Measurements from ENCODE around the gene NGFR.

NGFR gene

DNA sequence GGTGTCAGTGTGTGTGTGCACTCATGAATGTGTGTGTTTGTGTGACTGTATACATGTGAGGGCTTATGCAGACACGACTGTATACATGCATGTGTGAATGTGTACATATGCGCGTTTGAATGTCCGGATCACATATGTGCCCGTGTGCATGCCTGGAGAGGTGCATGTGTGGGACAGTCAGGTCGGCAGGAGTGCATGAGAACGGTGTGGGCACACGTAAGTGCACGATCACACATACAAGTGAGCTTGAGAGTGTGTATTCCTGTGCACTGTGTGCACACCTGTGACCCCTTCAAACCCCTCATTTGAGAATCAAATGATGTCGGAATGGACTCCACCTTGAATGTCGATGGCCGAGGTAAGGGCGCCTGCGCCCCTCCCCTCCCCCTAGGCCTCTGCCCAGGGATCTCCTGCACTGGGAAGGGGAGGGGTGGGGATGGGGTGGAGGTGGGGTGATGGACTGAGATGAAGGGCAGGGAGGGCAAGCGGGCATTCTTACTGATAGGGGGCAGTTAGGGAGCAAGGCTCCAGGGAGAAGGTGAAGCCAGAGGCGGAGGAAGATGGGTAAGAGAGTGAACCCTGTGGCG, 601 bp upstream of the NGFR start:
- no peak overlapping the region for H3K27ac ChIP-seq (ENCODE audit: poor library complexity, severe bottlenecking)
- no peak for TF ChIP-seq CTCF (IDR thresholded peaks at IDR 0.05; ENCODE audit: poor library complexity, severe bottlenecking)
- no peaks in the 10 kb centered on the region for H3K36me3 ChIP-seq (ENCODE audit: low read depth)
- no peaks in the 10 kb centered on the region for H3K4me1 ChIP-seq (ENCODE audit: insufficient read depth, poor library complexity, severe bottlenecking)
- no peak for DNase-seq (ENCODE audit: low spot score)
- no peak for ATAC-seq (ENCODE audit: low read depth)
- H3K9me3 ChIP-seq (ENCODE audit: severe bottlenecking) = no peaks in the 10 kb centered on the region
- H3K27me3 ChIP-seq (ENCODE audit: insufficient read depth, poor library complexity, severe bottlenecking) = peaks cover 24% of the 10 kb centered on the region
- H3K4me3 ChIP-seq (ENCODE audit: severe bottlenecking) = peak overlapping the region; percentile 60

GRCh38 chr17:49495842-49496182, 719 bp downstream of the NGFR start:
- Histone ChIP-seq H3K27ac (ENCODE audit: poor library complexity, severe bottlenecking) (no peak overlapping the region), H3K36me3 (ENCODE audit: low read depth) (no peaks in the 10 kb centered on the region), H3K4me1 (ENCODE audit: insufficient read depth, poor library complexity, severe bottlenecking) (no peaks in the 10 kb centered on the region), H3K4me3 (ENCODE audit: severe bottlenecking) (peak overlapping the region; percentile 60), H3K27me3 (ENCODE audit: insufficient read depth, poor library complexity, severe bottlenecking) (peaks cover 24% of the 10 kb centered on the region), H3K9me3 (ENCODE audit: severe bottlenecking) (no peaks in the 10 kb centered on the region)
- no peak for TF ChIP-seq CTCF (IDR thresholded peaks at IDR 0.05; ENCODE audit: poor library complexity, severe bottlenecking)
- DNase-seq (ENCODE audit: low spot score) = no peak
- no peak; the same call in 2 of the 3 replicates for ATAC-seq (ENCODE audit: low read depth)

DNA sequence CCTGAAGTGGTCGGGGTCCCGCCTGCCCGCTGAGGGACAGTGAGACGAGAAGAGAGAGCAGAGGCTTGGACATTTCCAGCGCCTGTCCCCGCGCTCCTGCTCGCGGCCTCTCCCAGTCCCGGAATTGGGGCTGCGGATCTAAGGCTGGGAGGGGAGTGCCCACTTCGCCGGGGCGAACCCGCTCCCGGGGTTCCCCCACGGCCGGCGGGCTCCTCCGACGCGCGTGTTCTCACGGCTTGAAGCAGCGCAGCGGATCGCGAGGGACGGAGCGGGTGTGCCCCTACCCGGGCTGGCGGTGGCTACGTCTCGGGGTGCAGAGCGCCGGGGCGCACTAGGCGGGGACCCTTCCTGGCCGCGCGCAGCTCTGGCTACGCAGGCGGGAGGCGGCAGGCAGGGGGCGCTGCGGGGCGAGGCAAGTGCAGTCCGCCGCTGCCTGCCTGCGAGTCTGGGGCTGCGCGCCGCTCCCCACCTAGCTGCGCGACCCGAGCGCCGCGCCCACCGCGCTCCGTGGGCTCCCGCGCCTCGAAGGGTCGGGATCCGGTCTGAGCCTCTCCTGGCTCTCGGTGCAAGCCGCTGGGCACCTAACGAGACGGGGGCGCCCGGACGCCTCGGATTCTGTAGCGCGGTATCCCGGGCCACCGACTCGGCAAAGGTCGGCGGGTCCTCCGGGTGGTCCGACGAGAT, 1.2 kb downstream of the NGFR start:
- TF ChIP-seq CTCF (IDR thresholded peaks at IDR 0.05; ENCODE audit: poor library complexity, severe bottlenecking) = peak; percentile 91
- DNase-seq (ENCODE audit: low spot score) (no peak), ATAC-seq (ENCODE audit: low read depth) (peak; percentile 74)
- peaks cover 4% of the 10 kb centered on the region for H3K4me1 ChIP-seq (ENCODE audit: insufficient read depth, poor library complexity, severe bottlenecking)
- no peak overlapping the region for H3K27ac ChIP-seq (ENCODE audit: poor library complexity, severe bottlenecking)
- H3K4me3 ChIP-seq (ENCODE audit: severe bottlenecking) = peak overlapping the region; percentile 60
- peaks cover 24% of the 10 kb centered on the region for H3K27me3 ChIP-seq (ENCODE audit: insufficient read depth, poor library complexity, severe bottlenecking)
- H3K36me3 ChIP-seq (ENCODE audit: low read depth) = no peaks in the 10 kb centered on the region
- H3K9me3 ChIP-seq (ENCODE audit: severe bottlenecking) = no peaks in the 10 kb centered on the region

GRCh38 chr17:49496867-49497147, 1.7 kb downstream of the NGFR start:
- Histone ChIP-seq H3K27me3 (ENCODE audit: insufficient read depth, poor library complexity, severe bottlenecking) (peaks cover 24% of the 10 kb centered on the region), H3K36me3 (ENCODE audit: low read depth) (no peaks in the 10 kb centered on the region), H3K27ac (ENCODE audit: poor library complexity, severe bottlenecking) (no peak overlapping the region), H3K4me1 (ENCODE audit: insufficient read depth, poor library complexity, severe bottlenecking) (peaks cover 9% of the 10 kb centered on the region), H3K9me3 (ENCODE audit: severe bottlenecking) (no peaks in the 10 kb centered on the region), H3K4me3 (ENCODE audit: severe bottlenecking) (peak overlapping the region; percentile 60)
- no peak for ATAC-seq (ENCODE audit: low read depth)
- no peak for DNase-seq (ENCODE audit: low spot score)
- peak; percentile 7 for TF ChIP-seq CTCF (IDR thresholded peaks at IDR 0.05; ENCODE audit: poor library complexity, severe bottlenecking)
